Ovary (tissue), 9 donors: ENCODE data around the gene STK10. TPM values are rescaled to one million over a fixed set of nuclear protein-coding genes. Genes with fewer than 3 reads are reported as not detected.

ENCODE experiments used
- DNase-seq, 5 donors: peaks; one replicate each; pipeline ENCODE4 v3.0.0-alpha.2; 2019 to 2020
- H3K27ac ChIP-seq, 2 donors: fragments of 200-600 bp; one replicate each; pipeline versions ENCODE4 v1.5.1 to v1.8.0; 2019 to 2022
- H3K27me3 ChIP-seq: fragments of 200-600 bp; one replicate; pipeline ENCODE4 v1.8.0; 2022
- H3K36me3 ChIP-seq: fragments of 200-600 bp; sonication (generic); one replicate; pipeline ENCODE4 v1.5.1; 2019
- H3K4me1 ChIP-seq: one replicate; pipeline ENCODE4 v1.8.1; 2013; ENCODE audit warnings: mild to moderate bottlenecking, moderate library complexity; ENCODE audit not compliant: insufficient read depth
- H3K4me3 ChIP-seq: fragments of 200-600 bp; sonication (generic); one replicate; pipeline ENCODE4 v1.5.1; 2017
- H3K9me3 ChIP-seq, 2 donors: fragments of 200-600 bp in 1 of 2; sonication (generic) in 1 of 2; one replicate each; pipeline versions ENCODE4 v1.5.1 to v1.8.1; 2013 to 2019; ENCODE audit warnings: mild to moderate bottlenecking in 1 of 2, moderate library complexity in 1 of 2
- CTCF ChIP-seq, 3 donors: fragments of 450-650 bp in 2 of 3; fragments of 200-600 bp in 1 of 3; IDR thresholded peaks; one replicate each; pipeline versions ENCODE4 v1.5.1 to v1.8.0; 2016 to 2022; ENCODE audit warnings: antibody characterized with exemption in 3 of 3, mild to moderate bottlenecking in 1 of 3
- EP300 ChIP-seq: sonication (generic); formaldehyde crosslinking; IDR thresholded peaks from one replicate; pipeline ENCODE4 v1.6.1; 2017; ENCODE audit warnings: antibody characterized with exemption
- POLR2A ChIP-seq: fragments of 450-650 bp; IDR thresholded peaks from one replicate; pipeline ENCODE4 v1.6.1; 2017; ENCODE audit warnings: antibody characterized with exemption, mild to moderate bottlenecking, moderate library complexity
- WGBS, 3 donors: extraction: QIAGEN DNeasy Blood & Tissue Kit in 1 of 3; methylation state at CpG; one replicate each; pipeline versions ENCODE4 v1.1.5 to v1.1.7; 2013 to 2017; 5-methylcytosine and 5-hydroxymethylcytosine counted together
- intact Hi-C, 4 donors: fragments of 100-400 bp; cut with DNase I; formaldehyde crosslinking; loops; one replicate each; pipeline versions ENCODE4 v1.11.0 to v1.15.1; 2022 to 2023
- polyA plus RNA-seq, 2 donors: library from polyadenylated mRNA; stranded (reverse); fragments of 200-250 nt in 1 of 2; fragments of 350-450 nt in 1 of 2; fragmentation: Illumina TruSeq in 1 of 2; extraction: RNeasy Lipid Tissue Mini Kit (QIAGEN cat#74804) in 1 of 2; gene quantifications; one replicate each; pipeline ENCODE4 v1.2.3, GENCODE V29; 2013 to 2014
- total RNA-seq, 7 donors: library from RNA; depleted of rRNA in 2 of 7; stranded (reverse); fragments of >200 nt in 2 of 7; fragmentation: NEBNext Ultra II Directional in 3 of 7; extraction: Animal tissue kit (Norgen Biotek cat#: 25700) in 3 of 7; gene quantifications; one replicate each; pipeline versions ENCODE4 v1.1.0 to v1.2.4, GENCODE V29; 2016 to 2023
- donor health status: DM: no; HTN: no; CAD: no; lungs with moderate emphysema.
- donor health status: DM: no; HTN: no; CAD: no.
- donor health status: Bipolar disorder and iron deficiency.
- donor health status: DM: yes; HTN: yes; CAD: no.
- donor health status: DM: no; HTN: no; CAD: no.
- donor health status: DM: yes; HTN: yes; CAD: no.

STK10 gene
- total and polyA plus RNA-seq, 9 donors, result 5.4 to 15.5 (median 10.0) TPM

- 74 to 81% (median 79%) methylated on average over 16 of the region's 16 CpGs for WGBS, 3 donors
- TF ChIP-seq CTCF (IDR thresholded peaks at IDR 0.05) (no peak), POLR2A (no peak), EP300 (no peak)
- Histone ChIP-seq H3K36me3 (no peaks in the 10 kb centered on the region), H3K27ac (no peak overlapping the region), H3K9me3 (no peaks in the 10 kb centered on the region), H3K4me3 (no peak overlapping the region), H3K4me1 (no peaks in the 10 kb centered on the region), H3K27me3 (no peaks in the 10 kb centered on the region)
- intact Hi-C loops, result no loop called here
- DNase-seq, result no peak
Measured at GRCh38 chr5:172166030-172166826, 21.8 kb downstream of the STK10 start.

GRCh38 chr5:172165465-172165864, 22.6 kb downstream of the STK10 start:
- no peak overlapping the region for H3K4me3 ChIP-seq
- H3K27me3 ChIP-seq, result no peaks in the 10 kb centered on the region
- intact Hi-C loops, result no loop called here
- TF ChIP-seq POLR2A, result no peak
- no peak for TF ChIP-seq CTCF (IDR thresholded peaks at IDR 0.05)
- no peak for TF ChIP-seq EP300
- DNase-seq, result no peak
- H3K36me3 ChIP-seq, result no peaks in the 10 kb centered on the region
- 87 to 94% (median 88%) methylated on average over 7 of the region's 7 CpGs for WGBS, 3 donors
- H3K27ac ChIP-seq, result no peak overlapping the region
- no peaks in the 10 kb centered on the region for H3K4me1 ChIP-seq
- no peaks in the 10 kb centered on the region for H3K9me3 ChIP-seq

- no peaks in the 10 kb centered on the region for H3K4me1 ChIP-seq
- 53 to 62% (median 57%) methylated on average over 13 of the region's 13 CpGs for WGBS, 3 donors
- H3K4me3 ChIP-seq, result no peak overlapping the region
- H3K9me3 ChIP-seq, result no peaks in the 10 kb centered on the region
- no peak for DNase-seq
- no peak for TF ChIP-seq POLR2A
- TF ChIP-seq EP300, result no peak
- no peak for TF ChIP-seq CTCF (IDR thresholded peaks at IDR 0.05)
- no peaks in the 10 kb centered on the region for H3K36me3 ChIP-seq
- no peak overlapping the region for H3K27ac ChIP-seq
- H3K27me3 ChIP-seq, result no peaks in the 10 kb centered on the region
- intact Hi-C loops, result no loop called here
Measured at GRCh38 chr5:172164769-172165212, 23.2 kb downstream of the STK10 start.

- Histone ChIP-seq H3K27ac (no peak overlapping the region), H3K4me1 (no peaks in the 10 kb centered on the region), H3K27me3 (no peaks in the 10 kb centered on the region), H3K9me3 (no peaks in the 10 kb centered on the region), H3K4me3 (no peak overlapping the region), H3K36me3 (no peaks in the 10 kb centered on the region)
- intact Hi-C loops, result no loop called here
- TF ChIP-seq CTCF (IDR thresholded peaks at IDR 0.05) (no peak), POLR2A (no peak), EP300 (no peak)
- no peak for DNase-seq
- WGBS, 3 donors, result 60 to 72% (median 61%) methylated on average over 4 of the region's 4 CpGs
Measured at GRCh38 chr5:172163346-172163745, 24.7 kb downstream of the STK10 start.
